Body of pancreas (tissue), 4 donors: ENCODE results near the gene SLC25A34. TPM values are rescaled to one million over a fixed set of nuclear protein-coding genes. Genes with fewer than 3 reads are reported as not detected.

Experiments
- ATAC-seq: fragments of 150-250 bp; one replicate; pipeline ENCODE4 v1.9.1; 2016
- DNase-seq, 4 donors: peaks; one replicate each; pipeline ENCODE4 v3.0.0-alpha.2; 2019
- H3K27ac ChIP-seq, 4 donors: fragments of 200-600 bp; sonication (generic); 1 replicate in 3 of 4; 2 replicates in 1 of 4; pipeline versions ENCODE4 v1.5.1 to v1.6.1; 2016 to 2019; ENCODE audit warnings: mild to moderate bottlenecking in 1 of 4, mixed read lengths in 1 of 4, moderate library complexity in 1 of 4
- H3K27me3 ChIP-seq, 2 donors: fragments of 200-600 bp; sonication (generic); one replicate each; pipeline ENCODE4 v1.6.0; 2016; ENCODE audit warnings: mild to moderate bottlenecking in 1 of 2
- H3K36me3 ChIP-seq, 2 donors: fragments of 200-600 bp; sonication (generic); replicated peaks in 1 of 2; 2 replicates each; pipeline ENCODE4 v1.5.1; 2016; ENCODE audit warnings: low read depth in 2 of 2; ENCODE audit not compliant: insufficient read depth in 1 of 2
- H3K4me1 ChIP-seq: fragments of 200-600 bp; sonication (generic); one replicate; pipeline ENCODE4 v1.6.0; 2016
- H3K4me3 ChIP-seq, 2 donors: fragments of 200-600 bp; sonication (generic); 1 replicate in 1 of 2; 2 replicates in 1 of 2; pipeline ENCODE4 v1.5.1; 2016 to 2019
- H3K9me3 ChIP-seq, 3 donors: fragments of 200-600 bp; sonication (generic); 1 replicate in 2 of 3; 2 replicates in 1 of 3; pipeline ENCODE4 v1.5.1; 2016
- CTCF ChIP-seq, 7 experiments: fragments of 450-650 bp in 4 of 7; fragments of 200-600 bp in 3 of 7; sonication (generic) in 3 of 7; IDR thresholded peaks; one replicate each; pipeline ENCODE4 v1.5.1; 2016 to 2019; ENCODE audit warnings: antibody characterized with exemption in 7 of 7
- POLR2A ChIP-seq, 3 donors: fragments of 450-650 bp; IDR thresholded peaks; one replicate each; pipeline ENCODE4 v1.6.1; 2016; ENCODE audit warnings: antibody characterized with exemption in 3 of 3, mild to moderate bottlenecking in 2 of 3
- WGBS, 2 donors: methylation state at CpG; one replicate each; pipeline ENCODE4 v1.1.5; 2017; 5-methylcytosine and 5-hydroxymethylcytosine counted together
- intact Hi-C: fragments of 100-400 bp; cut with DNase I; formaldehyde crosslinking; loops from one replicate; pipeline ENCODE4 v1.15.1; 2023
- total RNA-seq, 2 donors: library from RNA; depleted of rRNA; stranded (reverse); fragments of >200 nt; gene quantifications; one replicate each; pipeline ENCODE4 v1.1.0, GENCODE V29; 2016

Gene SLC25A34
- total RNA-seq, 2 donors from 2014 or later: 5.7 to 6.9 TPM

GRCh38 chr1:15765495-15766194, 29.6 kb downstream of the SLC25A34 start:
- no peaks in the 10 kb centered on the region for H3K27me3 ChIP-seq
- DNase-seq (peak in 3 of 4 donors; percentile 33 to 66 (median 60)), ATAC-seq (peak; percentile 11)
- H3K4me1 ChIP-seq: peaks cover 30% of the 10 kb centered on the region
- intact Hi-C loops: no loop called here
- TF ChIP-seq CTCF (IDR thresholded peaks at IDR 0.05) (no peak), POLR2A (IDR thresholded peaks at IDR 0.05) (no peak)
- no peak overlapping the region for H3K4me3 ChIP-seq
- peak overlapping the region; percentile 77 to 90 (median 87) for H3K27ac ChIP-seq
- H3K9me3 ChIP-seq: no peaks in the 10 kb centered on the region
- 54 to 64% methylated on average over 15 to 17 of the region's 20 CpGs for WGBS, 2 donors
- H3K36me3 ChIP-seq: peaks cover 0 to 3% of the 10 kb centered on the region in 2 donors

GRCh38 chr1:15767941-15768340, 31.9 kb downstream of the SLC25A34 start:
- DNase-seq (no peak), ATAC-seq (no peak)
- Histone ChIP-seq H3K4me1 (peaks cover 26% of the 10 kb centered on the region), H3K27me3 (no peaks in the 10 kb centered on the region), H3K4me3 (no peak overlapping the region), H3K9me3 (no peaks in the 10 kb centered on the region), H3K27ac (no peak overlapping the region), H3K36me3 (peaks cover 0 to 9% of the 10 kb centered on the region in 2 donors)
- 83 to 100% methylated on average over 1 to 5 of the region's 5 CpGs for WGBS, 2 donors
- intact Hi-C loops: no loop called here
- TF ChIP-seq CTCF (IDR thresholded peaks at IDR 0.05) (no peak), POLR2A (IDR thresholded peaks at IDR 0.05) (no peak)

DNA sequence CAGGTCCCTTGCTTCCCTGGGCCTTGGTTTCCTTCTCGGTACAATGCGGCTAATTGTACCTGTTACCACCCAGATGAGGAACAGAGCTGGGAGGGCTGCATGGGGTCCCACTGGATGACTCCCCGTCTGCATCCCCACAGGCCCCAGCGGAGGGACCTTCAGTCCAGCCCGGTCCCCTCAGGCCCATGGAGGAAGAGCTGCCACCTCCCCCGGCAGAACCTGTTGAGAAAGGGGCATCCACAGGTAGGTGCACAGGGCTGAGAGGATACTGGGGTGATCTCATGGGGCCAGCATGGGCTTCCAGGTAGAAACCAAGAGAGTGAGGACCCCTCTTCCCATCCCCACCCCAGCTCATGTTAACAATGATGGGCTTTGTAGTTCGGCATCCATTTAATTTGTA, 32.3 kb downstream of the SLC25A34 start:
- 92 to 100% methylated on average over 1 to 7 of the region's 7 CpGs for WGBS, 2 donors
- no peaks in the 10 kb centered on the region for H3K9me3 ChIP-seq
- DNase-seq (no peak), ATAC-seq (no peak)
- peaks cover 0 to 9% of the 10 kb centered on the region in 2 donors for H3K36me3 ChIP-seq
- intact Hi-C loops: no loop called here
- peaks cover 26% of the 10 kb centered on the region for H3K4me1 ChIP-seq
- H3K27me3 ChIP-seq: no peaks in the 10 kb centered on the region
- no peak overlapping the region for H3K4me3 ChIP-seq
- no peak overlapping the region for H3K27ac ChIP-seq
- no peak for TF ChIP-seq CTCF (IDR thresholded peaks at IDR 0.05)
- no peak for TF ChIP-seq POLR2A (IDR thresholded peaks at IDR 0.05)

- ATAC-seq (no peak), DNase-seq (no peak)
- peaks cover 8% of the 10 kb centered on the region for H3K4me1 ChIP-seq
- no peaks in the 10 kb centered on the region for H3K27me3 ChIP-seq
- no peak overlapping the region for H3K27ac ChIP-seq
- TF ChIP-seq POLR2A (IDR thresholded peaks at IDR 0.05): no peak
- no peak for TF ChIP-seq CTCF (IDR thresholded peaks at IDR 0.05)
- no peaks in the 10 kb centered on the region for H3K9me3 ChIP-seq
- no peak overlapping the region for H3K4me3 ChIP-seq
- H3K36me3 ChIP-seq: peaks cover 0 to 9% of the 10 kb centered on the region in 2 donors
- 93 to 95% methylated on average over 5 to 14 of the region's 14 CpGs for WGBS, 2 donors
- intact Hi-C loops: no loop called here
These were observed 34.4 kb downstream of the SLC25A34 start for GRCh38 chr1:15770313-15770962.
